Measurements from ENCODE around the gene BABAM2.

The BABAM2 gene

GRCh38 chr2:28341208-28341891 lies 450.8 kb downstream of the BABAM2 start:
- Histone ChIP-seq H3K4me2 (ENCODE audit: low read depth, low read length) (no peak overlapping the region), H3K36me3 (replicated peaks; ENCODE audit: insufficient read depth, low read length) (no peaks in the 10 kb centered on the region), H3K27ac (ENCODE audit: low read length) (no peak overlapping the region), H3K9me2 (replicated peaks; ENCODE audit: insufficient read depth, low read length) (no peaks in the 10 kb centered on the region), H3K9me3 (replicated peaks; ENCODE audit: insufficient read depth, low read length) (no peaks in the 10 kb centered on the region), H3K4me3 (ENCODE audit: low read length) (no peak overlapping the region), H3K4me1 (ENCODE audit: low read length) (no peaks in the 10 kb centered on the region), H3K79me2 (ENCODE audit: low read length) (no peaks in the 10 kb centered on the region), H4K20me1 (ENCODE audit: insufficient read depth, low read length) (no peaks in the 10 kb centered on the region), H3K27me3 (replicated peaks; ENCODE audit: insufficient read depth, low read length) (no peaks in the 10 kb centered on the region), H3F3A (ENCODE audit: insufficient read depth, low read length) (no peaks in the 10 kb centered on the region), H3K9ac (ENCODE audit: low read length) (no peak overlapping the region), H2AFZ (ENCODE audit: low read length) (no peak overlapping the region)
- TF ChIP-seq EZH2phosphoT487 (IDR thresholded peaks at IDR 0.05; ENCODE audit: low read length), result no peak
- DNase-seq, result no peak

- Histone ChIP-seq H3K36me3 (replicated peaks; ENCODE audit: insufficient read depth, low read length) (no peaks in the 10 kb centered on the region), H3K27ac (ENCODE audit: low read length) (no peak overlapping the region), H2AFZ (ENCODE audit: low read length) (no peak overlapping the region), H3K4me1 (ENCODE audit: low read length) (no peaks in the 10 kb centered on the region), H3K4me2 (ENCODE audit: low read depth, low read length) (no peak overlapping the region), H3K79me2 (ENCODE audit: low read length) (no peaks in the 10 kb centered on the region), H3F3A (ENCODE audit: insufficient read depth, low read length) (no peaks in the 10 kb centered on the region), H4K20me1 (ENCODE audit: insufficient read depth, low read length) (no peaks in the 10 kb centered on the region), H3K27me3 (replicated peaks; ENCODE audit: insufficient read depth, low read length) (no peaks in the 10 kb centered on the region), H3K9me2 (replicated peaks; ENCODE audit: insufficient read depth, low read length) (no peaks in the 10 kb centered on the region), H3K4me3 (ENCODE audit: low read length) (no peak overlapping the region), H3K9ac (ENCODE audit: low read length) (no peak overlapping the region), H3K9me3 (replicated peaks; ENCODE audit: insufficient read depth, low read length) (no peaks in the 10 kb centered on the region)
- no peak for TF ChIP-seq EZH2phosphoT487 (IDR thresholded peaks at IDR 0.05; ENCODE audit: low read length)
- no peak for TF ChIP-seq EZH2 (optimal IDR thresholded peaks at IDR 0.05; ENCODE audit: low read depth, low read length)
- no peak for TF ChIP-seq CTCF (IDR thresholded peaks at IDR 0.05; ENCODE audit: low read length)
- DNase-seq, result no peak
Measured at GRCh38 chr2:28342081-28342967, 451.8 kb downstream of the BABAM2 start.

GRCh38 chr2:28343184-28343942 lies 452.8 kb downstream of the BABAM2 start:
- no peak for DNase-seq

More at GRCh38 chr2:28343184-28343942, 452.8 kb downstream of the BABAM2 start:
- no peak for TF ChIP-seq EZH2phosphoT487 (IDR thresholded peaks at IDR 0.05; ENCODE audit: low read length)
- TF ChIP-seq EZH2 (optimal IDR thresholded peaks at IDR 0.05; ENCODE audit: low read depth, low read length), result no peak
- TF ChIP-seq CTCF (IDR thresholded peaks at IDR 0.05; ENCODE audit: low read length), result no peak
- Histone ChIP-seq H2AFZ (ENCODE audit: low read length) (no peak overlapping the region), H3K9me3 (replicated peaks; ENCODE audit: insufficient read depth, low read length) (no peaks in the 10 kb centered on the region), H3K9me2 (replicated peaks; ENCODE audit: insufficient read depth, low read length) (no peaks in the 10 kb centered on the region), H3F3A (ENCODE audit: insufficient read depth, low read length) (no peaks in the 10 kb centered on the region), H3K9ac (ENCODE audit: low read length) (no peak overlapping the region), H3K36me3 (replicated peaks; ENCODE audit: insufficient read depth, low read length) (no peaks in the 10 kb centered on the region), H3K4me2 (ENCODE audit: low read depth, low read length) (no peak overlapping the region), H3K4me1 (ENCODE audit: low read length) (no peaks in the 10 kb centered on the region), H3K27me3 (replicated peaks; ENCODE audit: insufficient read depth, low read length) (no peaks in the 10 kb centered on the region), H3K27ac (ENCODE audit: low read length) (no peak overlapping the region), H3K4me3 (ENCODE audit: low read length) (no peak overlapping the region), H4K20me1 (ENCODE audit: insufficient read depth, low read length) (no peaks in the 10 kb centered on the region), H3K79me2 (ENCODE audit: low read length) (no peaks in the 10 kb centered on the region)
